ENCODE measurements around the gene KRT10. TPM values are rescaled to one million over a fixed set of nuclear protein-coding genes. Genes with fewer than 3 reads are reported as not detected.

The KRT10 gene
- total and polyA plus RNA-seq, 9 of the 15 experiments (the other 6 are each of a cell fraction or from before 2014, with no cell fraction given) = 47.0 to 179 (median 76.2) TPM

GRCh38 chr17:40827746-40828453 lies 5.5 kb upstream of the KRT10 start (continued):
- TF ChIP-seq, protein P1, sequence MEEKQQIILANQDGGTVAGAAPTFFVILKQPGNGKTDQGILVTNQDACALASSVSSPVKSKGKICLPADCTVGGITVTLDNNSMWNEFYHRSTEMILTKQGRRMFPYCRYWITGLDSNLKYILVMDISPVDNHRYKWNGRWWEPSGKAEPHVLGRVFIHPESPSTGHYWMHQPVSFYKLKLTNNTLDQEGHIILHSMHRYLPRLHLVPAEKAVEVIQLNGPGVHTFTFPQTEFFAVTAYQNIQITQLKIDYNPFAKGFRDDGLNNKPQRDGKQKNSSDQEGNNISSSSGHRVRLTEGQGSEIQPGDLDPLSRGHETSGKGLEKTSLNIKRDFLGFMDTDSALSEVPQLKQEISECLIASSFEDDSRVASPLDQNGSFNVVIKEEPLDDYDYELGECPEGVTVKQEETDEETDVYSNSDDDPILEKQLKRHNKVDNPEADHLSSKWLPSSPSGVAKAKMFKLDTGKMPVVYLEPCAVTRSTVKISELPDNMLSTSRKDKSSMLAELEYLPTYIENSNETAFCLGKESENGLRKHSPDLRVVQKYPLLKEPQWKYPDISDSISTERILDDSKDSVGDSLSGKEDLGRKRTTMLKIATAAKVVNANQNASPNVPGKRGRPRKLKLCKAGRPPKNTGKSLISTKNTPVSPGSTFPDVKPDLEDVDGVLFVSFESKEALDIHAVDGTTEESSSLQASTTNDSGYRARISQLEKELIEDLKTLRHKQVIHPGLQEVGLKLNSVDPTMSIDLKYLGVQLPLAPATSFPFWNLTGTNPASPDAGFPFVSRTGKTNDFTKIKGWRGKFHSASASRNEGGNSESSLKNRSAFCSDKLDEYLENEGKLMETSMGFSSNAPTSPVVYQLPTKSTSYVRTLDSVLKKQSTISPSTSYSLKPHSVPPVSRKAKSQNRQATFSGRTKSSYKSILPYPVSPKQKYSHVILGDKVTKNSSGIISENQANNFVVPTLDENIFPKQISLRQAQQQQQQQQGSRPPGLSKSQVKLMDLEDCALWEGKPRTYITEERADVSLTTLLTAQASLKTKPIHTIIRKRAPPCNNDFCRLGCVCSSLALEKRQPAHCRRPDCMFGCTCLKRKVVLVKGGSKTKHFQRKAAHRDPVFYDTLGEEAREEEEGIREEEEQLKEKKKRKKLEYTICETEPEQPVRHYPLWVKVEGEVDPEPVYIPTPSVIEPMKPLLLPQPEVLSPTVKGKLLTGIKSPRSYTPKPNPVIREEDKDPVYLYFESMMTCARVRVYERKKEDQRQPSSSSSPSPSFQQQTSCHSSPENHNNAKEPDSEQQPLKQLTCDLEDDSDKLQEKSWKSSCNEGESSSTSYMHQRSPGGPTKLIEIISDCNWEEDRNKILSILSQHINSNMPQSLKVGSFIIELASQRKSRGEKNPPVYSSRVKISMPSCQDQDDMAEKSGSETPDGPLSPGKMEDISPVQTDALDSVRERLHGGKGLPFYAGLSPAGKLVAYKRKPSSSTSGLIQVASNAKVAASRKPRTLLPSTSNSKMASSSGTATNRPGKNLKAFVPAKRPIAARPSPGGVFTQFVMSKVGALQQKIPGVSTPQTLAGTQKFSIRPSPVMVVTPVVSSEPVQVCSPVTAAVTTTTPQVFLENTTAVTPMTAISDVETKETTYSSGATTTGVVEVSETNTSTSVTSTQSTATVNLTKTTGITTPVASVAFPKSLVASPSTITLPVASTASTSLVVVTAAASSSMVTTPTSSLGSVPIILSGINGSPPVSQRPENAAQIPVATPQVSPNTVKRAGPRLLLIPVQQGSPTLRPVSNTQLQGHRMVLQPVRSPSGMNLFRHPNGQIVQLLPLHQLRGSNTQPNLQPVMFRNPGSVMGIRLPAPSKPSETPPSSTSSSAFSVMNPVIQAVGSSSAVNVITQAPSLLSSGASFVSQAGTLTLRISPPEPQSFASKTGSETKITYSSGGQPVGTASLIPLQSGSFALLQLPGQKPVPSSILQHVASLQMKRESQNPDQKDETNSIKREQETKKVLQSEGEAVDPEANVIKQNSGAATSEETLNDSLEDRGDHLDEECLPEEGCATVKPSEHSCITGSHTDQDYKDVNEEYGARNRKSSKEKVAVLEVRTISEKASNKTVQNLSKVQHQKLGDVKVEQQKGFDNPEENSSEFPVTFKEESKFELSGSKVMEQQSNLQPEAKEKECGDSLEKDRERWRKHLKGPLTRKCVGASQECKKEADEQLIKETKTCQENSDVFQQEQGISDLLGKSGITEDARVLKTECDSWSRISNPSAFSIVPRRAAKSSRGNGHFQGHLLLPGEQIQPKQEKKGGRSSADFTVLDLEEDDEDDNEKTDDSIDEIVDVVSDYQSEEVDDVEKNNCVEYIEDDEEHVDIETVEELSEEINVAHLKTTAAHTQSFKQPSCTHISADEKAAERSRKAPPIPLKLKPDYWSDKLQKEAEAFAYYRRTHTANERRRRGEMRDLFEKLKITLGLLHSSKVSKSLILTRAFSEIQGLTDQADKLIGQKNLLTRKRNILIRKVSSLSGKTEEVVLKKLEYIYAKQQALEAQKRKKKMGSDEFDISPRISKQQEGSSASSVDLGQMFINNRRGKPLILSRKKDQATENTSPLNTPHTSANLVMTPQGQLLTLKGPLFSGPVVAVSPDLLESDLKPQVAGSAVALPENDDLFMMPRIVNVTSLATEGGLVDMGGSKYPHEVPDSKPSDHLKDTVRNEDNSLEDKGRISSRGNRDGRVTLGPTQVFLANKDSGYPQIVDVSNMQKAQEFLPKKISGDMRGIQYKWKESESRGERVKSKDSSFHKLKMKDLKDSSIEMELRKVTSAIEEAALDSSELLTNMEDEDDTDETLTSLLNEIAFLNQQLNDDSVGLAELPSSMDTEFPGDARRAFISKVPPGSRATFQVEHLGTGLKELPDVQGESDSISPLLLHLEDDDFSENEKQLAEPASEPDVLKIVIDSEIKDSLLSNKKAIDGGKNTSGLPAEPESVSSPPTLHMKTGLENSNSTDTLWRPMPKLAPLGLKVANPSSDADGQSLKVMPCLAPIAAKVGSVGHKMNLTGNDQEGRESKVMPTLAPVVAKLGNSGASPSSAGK (IDR thresholded peaks at IDR 0.05) = peak; percentile 78
- TF ChIP-seq JUN (IDR thresholded peaks at IDR 0.05; ENCODE audit: borderline replicate concordance, low read depth, low read length) = peak; percentile 70
- no peak for TF ChIP-seq JUN (CRISPR knock-in tag; IDR thresholded peaks at IDR 0.05; ENCODE audit: borderline replicate concordance)
- no peak for TF ChIP-seq GTF2B (IDR thresholded peaks at IDR 0.05; ENCODE audit: extremely low read depth, insufficient read length)
- TF ChIP-seq, protein P2, sequence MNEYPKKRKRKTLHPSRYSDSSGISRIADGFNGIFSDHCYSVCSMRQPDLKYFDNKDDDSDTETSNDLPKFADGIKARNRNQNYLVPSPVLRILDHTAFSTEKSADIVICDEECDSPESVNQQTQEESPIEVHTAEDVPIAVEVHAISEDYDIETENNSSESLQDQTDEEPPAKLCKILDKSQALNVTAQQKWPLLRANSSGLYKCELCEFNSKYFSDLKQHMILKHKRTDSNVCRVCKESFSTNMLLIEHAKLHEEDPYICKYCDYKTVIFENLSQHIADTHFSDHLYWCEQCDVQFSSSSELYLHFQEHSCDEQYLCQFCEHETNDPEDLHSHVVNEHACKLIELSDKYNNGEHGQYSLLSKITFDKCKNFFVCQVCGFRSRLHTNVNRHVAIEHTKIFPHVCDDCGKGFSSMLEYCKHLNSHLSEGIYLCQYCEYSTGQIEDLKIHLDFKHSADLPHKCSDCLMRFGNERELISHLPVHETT (CRISPR knock-in tag; conservative IDR thresholded peaks at IDR 0.05 in 1 of 2, IDR thresholded peaks at IDR 0.05 in 1 of 2) = peak in 1 of 2 experiments; percentile 86; a peak in 2 of 4 replicates
- TF ChIP-seq, protein P3, sequence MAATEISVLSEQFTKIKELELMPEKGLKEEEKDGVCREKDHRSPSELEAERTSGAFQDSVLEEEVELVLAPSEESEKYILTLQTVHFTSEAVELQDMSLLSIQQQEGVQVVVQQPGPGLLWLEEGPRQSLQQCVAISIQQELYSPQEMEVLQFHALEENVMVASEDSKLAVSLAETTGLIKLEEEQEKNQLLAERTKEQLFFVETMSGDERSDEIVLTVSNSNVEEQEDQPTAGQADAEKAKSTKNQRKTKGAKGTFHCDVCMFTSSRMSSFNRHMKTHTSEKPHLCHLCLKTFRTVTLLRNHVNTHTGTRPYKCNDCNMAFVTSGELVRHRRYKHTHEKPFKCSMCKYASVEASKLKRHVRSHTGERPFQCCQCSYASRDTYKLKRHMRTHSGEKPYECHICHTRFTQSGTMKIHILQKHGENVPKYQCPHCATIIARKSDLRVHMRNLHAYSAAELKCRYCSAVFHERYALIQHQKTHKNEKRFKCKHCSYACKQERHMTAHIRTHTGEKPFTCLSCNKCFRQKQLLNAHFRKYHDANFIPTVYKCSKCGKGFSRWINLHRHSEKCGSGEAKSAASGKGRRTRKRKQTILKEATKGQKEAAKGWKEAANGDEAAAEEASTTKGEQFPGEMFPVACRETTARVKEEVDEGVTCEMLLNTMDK (IDR thresholded peaks at IDR 0.05; ENCODE audit: borderline replicate concordance, insufficient read depth, low read depth, low read length, poor library complexity, severe bottlenecking) = peak; percentile 63
- peak; percentile 92 for TF ChIP-seq NCOA1 (IDR thresholded peaks at IDR 0.05; ENCODE audit: low read depth)
